Neural progenitor cell (in vitro differentiated cells): Measurements from ENCODE around the gene CARD11.

Source experiments
- CTCF ChIP-seq: fragments of 200-600 bp; sonication (generic); IDR thresholded peaks from 2 replicates; pipeline ENCODE4 v1.5.1; 2017; ENCODE audit warnings: antibody characterized with exemption, mild to moderate bottlenecking
- EZH2 ChIP-seq: fragments of 200-600 bp; sonication (generic); IDR thresholded peaks from 2 replicates; pipeline ENCODE4 v1.6.1; 2017; ENCODE audit warnings: antibody characterized with exemption, mild to moderate bottlenecking, moderate library complexity
- EZH2phosphoT487 ChIP-seq: fragments of 200-600 bp; sonication (generic); IDR thresholded peaks from 2 replicates; pipeline ENCODE4 v1.6.1; 2017; ENCODE audit warnings: antibody characterized with exemption

DNA sequence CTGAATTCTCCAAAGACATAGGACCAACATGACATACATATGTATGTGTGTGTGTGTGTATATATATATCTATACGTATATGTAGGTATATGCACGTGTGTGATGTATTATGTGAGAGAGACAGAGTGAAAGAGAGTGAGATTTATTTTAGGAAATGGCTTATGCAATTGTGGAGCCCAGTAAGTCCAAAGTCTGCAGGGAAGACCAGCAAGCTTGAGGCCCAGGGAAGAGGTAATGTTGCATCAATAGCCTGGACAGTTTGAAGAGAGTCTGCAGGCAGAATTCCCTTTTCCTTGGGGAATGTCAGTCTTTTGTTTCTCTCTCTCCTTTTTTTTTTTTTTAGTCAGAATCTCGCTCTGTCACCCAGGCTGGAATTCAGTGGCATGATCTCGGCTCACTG is 33.0 kb upstream of the CARD11 start:
- TF ChIP-seq CTCF (no peak), EZH2 (no peak), EZH2phosphoT487 (no peak)
